Mammary epithelial cell (primary cell): ENCODE data around the gene ASPHD2.

Experiments used
- CTCF ChIP-seq, 2 donors: IDR thresholded peaks in 1 of 2; conservative IDR thresholded peaks in 1 of 2; 2 replicates each; pipeline ENCODE4 v1.5.1; 2011 to 2012; ENCODE audit warnings: inconsistent platforms in 2 of 2, low read length in 2 of 2, mild to moderate bottlenecking in 2 of 2, control low read depth in 1 of 2, low read depth in 1 of 2; ENCODE audit not compliant: insufficient read depth in 1 of 2; ENCODE audit errors: extremely low read depth in 1 of 2
- EZH2 ChIP-seq: IDR thresholded peaks from 2 replicates; pipeline ENCODE4 v1.6.1; 2012; ENCODE audit warnings: low read length, inconsistent platforms, borderline replicate concordance

GRCh38 chr22:26447584-26448329 is 18.7 kb downstream of the ASPHD2 start:
- TF ChIP-seq CTCF (conservative IDR thresholded peaks at IDR 0.05 in 1 of 2, IDR thresholded peaks at IDR 0.05 in 1 of 2; ENCODE audit: extremely low read depth in 1 of 2, insufficient read depth in 1 of 2, low read depth in 1 of 2, low read length in 2 of 2) (no peak), EZH2 (no peak)
